ENCODE data around the gene TMED6.
A peak's percentile ranks its signal among the peaks of the same experiment; 100 is the strongest.

Gene TMED6

DNA sequence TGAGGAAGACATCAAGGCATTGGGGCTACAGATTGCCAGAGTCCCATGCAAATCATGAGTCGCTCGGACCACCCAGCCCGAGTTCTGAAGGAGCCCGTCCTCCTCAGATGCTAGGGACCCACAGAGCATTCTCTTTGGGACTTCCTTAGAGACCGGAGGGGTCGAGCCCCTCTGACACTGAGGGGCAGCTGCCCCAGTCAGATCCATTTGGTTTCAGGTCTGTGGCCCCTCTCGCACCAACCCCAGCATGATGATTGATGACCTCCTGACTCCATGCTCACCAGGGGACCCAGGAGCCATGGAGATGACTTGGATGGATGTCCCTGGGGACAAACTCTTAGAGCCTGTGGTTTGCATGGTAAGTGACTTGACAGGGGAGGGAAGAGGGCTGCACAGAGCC lies 29.2 kb downstream of the TMED6 start:
- no peak for DNase-seq

DNA sequence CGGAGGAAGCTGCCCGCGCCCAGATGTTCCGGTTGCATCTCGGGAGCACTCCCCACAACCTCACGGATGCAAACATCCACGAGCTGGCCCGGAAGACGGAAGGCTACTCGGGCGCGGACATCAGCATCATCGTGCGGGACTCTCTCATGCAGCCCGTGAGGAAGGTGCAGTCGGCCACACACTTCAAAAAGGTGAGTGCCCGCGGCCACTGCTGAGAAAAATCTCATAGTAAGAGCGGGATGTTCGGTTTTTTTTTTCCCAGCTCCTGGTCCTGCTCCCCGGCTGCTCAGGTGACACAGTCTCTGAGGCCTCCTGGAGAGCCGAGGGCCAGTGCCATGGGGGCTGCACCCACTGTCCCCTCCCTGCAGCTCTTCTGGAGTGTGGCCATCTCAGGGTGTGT lies 30.5 kb downstream of the TMED6 start:
- no peak for DNase-seq

DNA sequence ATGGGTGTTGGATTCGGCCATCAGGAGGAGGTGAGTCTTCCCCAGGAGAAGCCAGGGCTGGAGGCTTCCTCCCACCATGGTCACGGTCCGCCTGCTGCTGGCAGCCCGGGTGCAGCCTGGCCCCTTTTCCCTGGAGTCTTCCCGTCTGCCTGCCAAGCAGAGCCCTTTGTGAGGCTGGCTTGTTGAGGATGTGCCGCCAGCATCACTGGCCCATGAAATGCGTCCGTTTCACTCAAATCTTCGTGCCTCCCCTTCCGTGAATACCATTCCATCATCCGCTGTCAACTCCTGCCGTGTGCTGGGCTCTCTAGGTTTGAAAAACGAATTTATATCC lies 30.9 kb downstream of the TMED6 start:
- DNase-seq, result no peak

DNA sequence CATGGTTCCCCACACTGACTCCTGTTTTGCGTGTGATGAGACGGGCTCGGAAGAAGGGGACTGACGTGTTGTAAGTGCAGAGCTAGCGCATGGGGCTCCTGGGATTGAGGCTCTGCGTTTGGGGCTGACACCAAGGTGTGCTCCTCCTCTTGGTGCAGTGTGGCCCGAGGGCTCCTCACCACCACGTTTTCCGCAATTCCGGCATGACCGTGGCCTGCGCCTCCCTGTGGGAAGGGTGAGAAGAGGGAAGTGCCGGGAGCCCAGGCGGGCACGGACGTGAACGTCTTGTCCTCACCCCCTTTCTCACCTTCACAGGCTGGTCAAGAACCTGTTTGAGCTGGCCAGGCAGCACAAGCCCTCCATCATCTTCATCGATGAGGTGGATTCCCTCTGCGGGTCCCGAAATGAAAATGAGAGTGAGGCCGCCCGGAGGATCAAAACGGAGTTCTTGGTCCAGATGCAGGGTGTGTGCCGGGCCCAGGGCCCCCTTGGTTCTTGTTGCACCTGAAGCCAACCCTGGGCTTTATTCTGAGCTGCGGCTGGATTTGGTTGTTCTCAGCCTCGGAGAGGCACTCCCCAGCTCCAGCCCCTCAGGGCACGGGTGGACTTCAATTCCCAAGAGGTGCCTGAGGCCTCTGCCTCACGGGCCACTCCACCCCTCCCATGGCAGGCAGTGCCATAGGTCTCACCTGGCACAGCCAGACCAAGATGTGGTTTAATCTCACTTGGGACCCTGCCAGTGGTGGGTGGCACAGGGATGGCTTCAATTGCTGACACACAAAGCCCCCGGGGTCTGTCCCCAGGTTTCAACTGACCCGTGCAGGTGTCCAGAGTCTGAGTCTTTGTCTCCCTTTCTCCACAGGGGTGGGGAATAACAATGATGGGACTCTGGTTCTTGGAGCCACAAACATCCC lies 31.5 kb downstream of the TMED6 start:
- DNase-seq, result no peak

GRCh38 chr16:69319381-69319780 lies 32.2 kb downstream of the TMED6 start:
- no peak for DNase-seq

DNA sequence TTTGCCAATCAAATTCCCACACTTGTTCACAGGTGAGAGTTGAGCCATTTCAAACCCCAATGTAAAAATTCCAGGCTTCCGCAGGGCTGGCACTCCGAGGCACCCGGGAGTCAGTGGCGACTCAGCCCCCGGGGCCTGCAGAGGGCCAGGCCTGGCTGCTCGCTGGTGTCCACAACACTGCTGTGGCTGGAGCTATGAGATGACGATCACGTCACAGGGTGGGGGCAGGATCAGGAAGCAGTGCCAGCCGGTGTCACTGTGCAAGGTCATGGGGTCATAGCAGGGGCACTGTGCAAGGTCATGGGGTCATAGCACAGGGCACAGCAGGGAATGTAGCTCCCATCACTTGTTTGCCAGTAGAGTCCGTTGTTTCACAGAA lies 32.7 kb downstream of the TMED6 start:
- DNase-seq, result no peak

- DNase-seq, result no peak
Measured at GRCh38 chr16:69318177-69318910, 33.2 kb downstream of the TMED6 start.

DNA sequence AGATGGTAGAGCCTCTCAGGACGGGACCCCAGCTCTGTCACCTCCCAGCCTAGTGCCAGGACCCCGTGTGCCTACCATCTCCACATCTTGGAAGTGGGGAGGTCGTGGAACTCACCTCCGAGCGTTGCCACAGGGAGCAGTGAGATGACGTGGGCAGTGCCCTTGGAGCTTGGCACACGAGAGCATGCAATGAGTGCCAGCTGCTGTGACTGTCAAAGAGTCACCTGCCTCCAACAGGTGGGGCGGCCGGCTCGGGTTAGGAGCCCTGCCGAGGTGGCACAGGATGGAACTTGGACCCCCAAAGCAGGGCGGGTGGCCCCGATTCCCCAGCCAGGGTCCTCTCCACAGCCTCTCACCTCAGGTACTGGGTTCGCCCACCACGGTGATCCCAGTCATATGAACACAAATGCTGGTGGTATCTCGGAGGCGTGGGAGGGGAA lies 35.0 kb downstream of the TMED6 start:
- DNase-seq, result no peak

DNA sequence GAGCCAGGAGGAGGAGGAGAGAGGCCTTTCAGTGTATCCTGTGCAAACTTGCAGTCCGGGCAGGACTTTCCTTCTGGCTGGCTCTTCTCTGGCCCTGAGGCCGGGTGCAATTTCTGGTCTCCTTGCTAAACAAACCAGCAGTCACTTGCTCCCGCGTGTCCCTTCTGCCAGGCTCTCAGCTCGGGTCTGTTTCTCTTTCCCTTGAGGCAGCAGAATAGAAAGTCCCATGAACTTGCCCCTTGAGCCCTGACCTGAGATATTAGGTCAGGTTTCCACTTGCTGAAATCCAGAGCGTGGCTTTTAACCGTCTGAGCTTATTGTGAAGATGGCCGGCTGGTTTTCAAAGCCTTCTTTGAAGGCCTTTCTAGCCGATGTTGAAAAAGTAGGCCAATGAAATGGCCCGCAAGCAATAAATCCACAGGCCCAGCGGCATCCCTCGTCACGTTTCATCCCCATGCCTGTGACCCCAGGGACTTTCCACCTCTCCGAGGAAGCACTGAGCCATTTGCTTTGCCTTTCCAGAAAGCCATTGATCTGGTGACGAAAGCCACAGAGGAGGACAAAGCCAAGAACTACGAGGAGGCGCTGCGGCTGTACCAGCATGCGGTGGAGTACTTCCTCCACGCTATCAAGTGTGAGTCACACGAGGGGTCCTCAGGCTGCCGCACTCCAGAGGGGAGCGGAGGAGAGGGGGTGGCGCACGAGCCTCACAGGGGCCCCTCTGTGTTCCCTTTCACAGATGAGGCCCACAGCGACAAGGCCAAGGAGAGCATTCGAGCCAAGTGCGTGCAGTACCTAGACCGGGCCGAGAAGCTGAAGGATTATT lies 35.9 kb downstream of the TMED6 start:
- no peak for DNase-seq

GRCh38 chr16:69314534-69314933 lies 37.1 kb downstream of the TMED6 start:
- no peak for DNase-seq

GRCh38 chr16:69313469-69313868 lies 38.1 kb downstream of the TMED6 start:
- no peak for DNase-seq

DNA sequence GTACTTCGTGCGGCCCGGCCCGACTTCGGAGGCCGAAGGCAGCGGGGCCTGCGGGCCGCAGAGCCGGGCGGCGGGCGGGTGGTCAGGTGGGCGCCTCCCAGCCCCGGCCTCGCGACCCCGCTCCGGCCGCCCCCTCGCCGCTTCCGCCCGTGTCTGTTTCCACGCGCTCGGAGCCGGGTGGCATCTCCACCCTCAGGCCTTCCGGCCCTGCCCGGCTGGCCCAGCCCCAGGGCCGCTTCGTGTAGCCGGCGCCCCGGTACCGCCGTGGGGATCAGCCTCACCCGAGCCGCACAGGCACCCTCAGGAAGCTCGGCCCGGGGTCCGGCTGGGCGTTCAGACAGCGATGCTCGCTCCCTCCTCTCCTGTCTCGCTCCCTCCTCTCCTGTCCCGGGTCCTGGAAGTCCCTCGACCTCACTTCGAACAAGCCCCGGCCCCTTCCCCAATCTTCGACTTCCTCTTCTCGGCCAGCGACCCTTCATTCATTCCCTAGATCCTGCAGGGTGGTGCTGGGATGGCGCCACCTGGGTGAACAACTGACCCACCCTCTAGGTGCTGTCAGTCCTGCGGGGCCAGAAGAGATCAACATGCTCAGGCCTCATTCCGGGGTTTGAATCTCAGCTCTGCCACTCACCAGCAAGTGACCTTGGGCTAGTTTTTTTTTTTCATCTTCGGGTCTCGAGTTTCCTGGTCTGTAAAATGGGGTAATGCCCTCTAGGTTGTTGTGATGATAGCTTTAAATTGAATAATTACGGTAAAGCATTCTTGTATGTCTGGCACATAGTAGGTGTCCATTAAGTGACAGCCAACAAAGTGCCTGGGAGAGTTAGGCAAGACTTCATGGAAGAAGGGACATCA lies 39.8 kb downstream of the TMED6 start:
- DNase-seq, result peak; percentile 41

GRCh38 chr16:69310653-69311532 lies 40.7 kb downstream of the TMED6 start, which contains the start of gene VPS4A:
Gene VPS4A (plus strand): TSS chr16:69311350. CDS start chr16:69311512, 162 bp downstream.
- DNase-seq, result peak; percentile 98

- no peak for DNase-seq
Measured at GRCh38 chr16:69309316-69309715, 42.3 kb downstream of the TMED6 start.

DNA sequence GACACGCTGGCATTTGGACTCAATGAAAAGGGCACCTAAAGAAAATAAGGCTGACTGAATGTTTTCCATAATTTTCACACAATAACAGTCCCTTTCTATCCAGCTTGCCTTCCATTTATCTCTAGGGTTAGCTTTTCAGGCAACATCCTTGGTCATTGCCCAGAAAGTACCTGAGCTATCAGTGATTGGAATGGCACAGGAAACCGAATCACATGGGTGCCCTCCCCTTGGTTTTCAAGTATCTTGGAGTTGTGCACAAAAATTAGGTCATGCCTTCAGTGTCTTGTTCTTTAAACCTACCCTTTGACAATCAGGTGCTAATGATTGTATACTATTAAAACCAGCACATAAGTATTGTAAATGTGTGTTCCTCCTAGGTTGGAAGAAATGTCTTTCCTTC lies 43.7 kb downstream of the TMED6 start:
- DNase-seq, result no peak

- DNase-seq, result no peak
Measured at GRCh38 chr16:69307091-69307490, 44.5 kb downstream of the TMED6 start.

DNA sequence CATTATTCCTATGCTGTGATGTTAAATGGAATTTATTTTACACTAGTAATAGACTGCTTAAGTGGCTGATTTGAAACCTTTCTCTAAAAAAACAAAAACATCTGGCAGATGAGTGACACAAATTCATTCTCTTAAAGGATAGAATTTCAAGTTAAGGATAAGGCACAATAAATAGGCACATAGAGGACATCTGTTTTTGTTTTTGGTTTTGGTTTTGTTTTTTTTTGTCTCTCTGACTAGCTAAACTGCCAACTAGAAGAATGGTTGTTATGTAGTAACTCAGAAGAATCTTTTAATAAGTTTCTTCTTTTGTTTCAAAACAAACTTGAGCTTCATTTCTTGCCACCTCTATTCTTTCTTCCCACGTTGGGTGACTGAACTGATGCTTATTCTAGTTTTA lies 45.6 kb downstream of the TMED6 start:
- DNase-seq, result no peak

DNA sequence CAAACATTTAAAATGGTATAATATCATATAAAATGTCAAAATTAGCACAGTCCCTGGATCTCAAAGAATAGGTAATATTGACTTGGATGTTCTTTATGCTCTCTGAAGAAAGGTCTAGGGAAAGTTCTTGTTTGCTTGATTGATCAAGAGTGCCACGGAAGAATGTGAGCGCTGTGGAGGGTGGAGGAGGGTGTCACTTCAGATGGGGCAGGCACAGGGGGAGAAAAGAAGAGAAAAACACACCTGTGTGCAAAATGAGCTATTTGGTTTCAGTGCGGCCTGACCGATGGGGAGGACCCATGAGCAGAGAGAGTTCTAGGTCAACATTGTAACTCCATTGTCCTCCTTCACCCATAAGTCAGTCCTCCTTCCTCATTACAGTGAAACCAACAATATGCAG lies 49.3 kb downstream of the TMED6 start:
- no peak for DNase-seq

DNA sequence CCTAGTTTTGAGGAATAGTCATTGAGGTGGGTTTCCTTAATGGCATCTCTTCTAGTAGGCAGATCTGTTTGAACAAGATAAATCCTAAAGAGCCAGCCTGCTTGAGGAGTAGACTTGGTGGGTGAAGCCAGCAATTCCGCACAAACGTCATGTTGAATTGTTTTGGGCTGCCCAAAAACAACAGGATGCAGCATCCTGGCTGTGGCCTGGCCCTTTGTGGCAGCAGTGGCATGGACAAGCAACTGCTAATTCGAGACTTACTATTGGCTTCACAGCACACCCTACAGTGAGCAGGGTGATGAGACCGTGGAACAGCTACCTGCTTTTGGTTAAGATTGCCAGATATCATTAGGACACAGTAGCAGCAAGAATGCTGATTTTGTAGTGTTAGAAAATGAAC lies 49.7 kb downstream of the TMED6 start:
- DNase-seq, result no peak

DNA sequence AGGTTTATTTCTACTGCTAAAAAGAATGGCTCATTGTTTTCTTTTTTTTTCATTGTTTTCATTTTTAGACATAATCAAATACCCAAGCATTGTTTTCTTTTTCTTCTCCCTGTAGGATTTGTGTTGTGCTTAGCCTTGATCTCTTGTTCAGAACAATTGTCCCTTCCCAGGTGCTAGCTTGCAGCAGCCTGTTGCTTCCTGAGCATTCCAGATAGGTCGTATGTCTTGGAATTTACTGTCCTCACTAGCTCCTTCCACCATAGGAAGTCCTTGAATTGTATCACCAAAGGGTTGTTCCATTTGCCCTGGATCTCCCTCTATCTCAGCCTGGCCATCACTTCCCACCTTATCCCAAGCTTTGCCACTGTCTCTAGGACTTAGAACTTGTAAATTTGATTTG lies 50.4 kb downstream of the TMED6 start:
- no peak for DNase-seq

DNA sequence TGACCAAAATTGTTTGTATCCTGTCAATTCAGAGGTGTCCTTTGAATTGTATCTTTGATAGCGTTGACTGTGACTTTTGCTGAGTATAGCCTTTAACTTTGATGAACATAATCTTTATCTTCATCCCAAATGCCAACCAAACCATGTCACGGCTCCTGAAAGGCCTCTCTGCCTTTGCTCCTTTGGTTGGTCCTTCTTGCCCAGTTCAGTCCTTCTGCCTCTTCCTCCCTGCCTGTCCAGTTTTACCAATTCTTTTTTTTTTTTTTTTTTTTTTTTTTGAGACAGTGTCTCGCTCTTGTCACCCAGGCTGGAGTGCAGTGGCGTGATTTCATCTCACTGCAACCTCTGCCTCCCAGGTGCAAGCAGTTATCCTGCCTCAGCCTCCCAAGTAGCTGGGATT lies 53.3 kb downstream of the TMED6 start:
- DNase-seq, result no peak
